Measurements from ENCODE around the gene PRKACA. TPM values are rescaled to one million over a fixed set of nuclear protein-coding genes. Genes with fewer than 3 reads are reported as not detected.

Gene PRKACA
- total and polyA plus RNA-seq, 2 experiments from 2014 or later, result 5.3 to 37.4 TPM

GRCh38 chr19:14103310-14103709 is 14.3 kb downstream of the PRKACA start:
- H3K9ac ChIP-seq, result no peak overlapping the region
- H3K79me2 ChIP-seq (ENCODE audit: insufficient read depth), result peaks cover 5% of the 10 kb centered on the region; the same call in 1 of the 2 replicates
- 100% methylated on average over 1 of the region's 1 CpG for WGBS, 2 experiments (ENCODE audit: low coverage in 1 of 2, low lambda C conversion rate in 2 of 2, missing lambda C conversion rate in 2 of 2)
- H3K9me3 ChIP-seq (ENCODE audit: low read depth), result no peaks in the 10 kb centered on the region
- H4K20me1 ChIP-seq (ENCODE audit: insufficient read depth), result no peaks in the 10 kb centered on the region
- H3K36me3 ChIP-seq (ENCODE audit: low read depth), result peaks cover 14% of the 10 kb centered on the region; the same call in 1 of the 2 replicates
- H3K27me3 ChIP-seq (replicated peaks; ENCODE audit: insufficient read depth), result no peaks in the 10 kb centered on the region
- H3K27ac ChIP-seq, result no peak overlapping the region
- no peak overlapping the region for H3K4me3 ChIP-seq
- H2AFZ ChIP-seq, result no peak overlapping the region
- no peaks in the 10 kb centered on the region for H3K9me2 ChIP-seq (ENCODE audit: insufficient read depth)
- in situ Hi-C loops (cut with MboI), result no loop called here
- no peak for DNase-seq
- TF ChIP-seq EZH2 (IDR thresholded peaks at IDR 0.05; ENCODE audit: insufficient read depth, poor library complexity, severe bottlenecking) (no peak), EZH2phosphoT487 (IDR thresholded peaks at IDR 0.05; ENCODE audit: insufficient read depth, low read depth) (no peak)
- H3K4me2 ChIP-seq (ENCODE audit: unreplicated experiment), result no peak overlapping the region
- H3F3A ChIP-seq (ENCODE audit: insufficient read depth), result no peaks in the 10 kb centered on the region
- H3K4me1 ChIP-seq (ENCODE audit: insufficient read depth), result no peaks in the 10 kb centered on the region

- Histone ChIP-seq H3K79me2 (ENCODE audit: insufficient read depth) (no peaks in the 10 kb centered on the region), H3K9ac (no peak overlapping the region), H3K36me3 (ENCODE audit: low read depth) (peaks cover 14% of the 10 kb centered on the region; the same call in 1 of the 2 replicates), H3K4me3 (no peak overlapping the region), H3K4me2 (ENCODE audit: unreplicated experiment) (no peak overlapping the region), H3F3A (ENCODE audit: insufficient read depth) (no peaks in the 10 kb centered on the region), H3K9me3 (ENCODE audit: low read depth) (no peaks in the 10 kb centered on the region), H3K9me2 (ENCODE audit: insufficient read depth) (no peaks in the 10 kb centered on the region), H3K4me1 (ENCODE audit: insufficient read depth) (no peaks in the 10 kb centered on the region), H2AFZ (no peak overlapping the region), H3K27ac (no peak overlapping the region), H4K20me1 (ENCODE audit: insufficient read depth) (no peaks in the 10 kb centered on the region), H3K27me3 (replicated peaks; ENCODE audit: insufficient read depth) (no peaks in the 10 kb centered on the region)
- in situ Hi-C loops (cut with MboI), result no loop called here
- DNase-seq, result no peak
- 91 to 93% methylated on average over 9 to 10 of the region's 10 CpGs for WGBS, 2 experiments (ENCODE audit: low coverage in 1 of 2, low lambda C conversion rate in 2 of 2, missing lambda C conversion rate in 2 of 2)
- no peak for TF ChIP-seq EZH2phosphoT487 (IDR thresholded peaks at IDR 0.05; ENCODE audit: insufficient read depth, low read depth)
- TF ChIP-seq EZH2 (IDR thresholded peaks at IDR 0.05; ENCODE audit: insufficient read depth, poor library complexity, severe bottlenecking), result no peak
Observed at GRCh38 chr19:14102756-14103155, 14.8 kb downstream of the PRKACA start.

DNA sequence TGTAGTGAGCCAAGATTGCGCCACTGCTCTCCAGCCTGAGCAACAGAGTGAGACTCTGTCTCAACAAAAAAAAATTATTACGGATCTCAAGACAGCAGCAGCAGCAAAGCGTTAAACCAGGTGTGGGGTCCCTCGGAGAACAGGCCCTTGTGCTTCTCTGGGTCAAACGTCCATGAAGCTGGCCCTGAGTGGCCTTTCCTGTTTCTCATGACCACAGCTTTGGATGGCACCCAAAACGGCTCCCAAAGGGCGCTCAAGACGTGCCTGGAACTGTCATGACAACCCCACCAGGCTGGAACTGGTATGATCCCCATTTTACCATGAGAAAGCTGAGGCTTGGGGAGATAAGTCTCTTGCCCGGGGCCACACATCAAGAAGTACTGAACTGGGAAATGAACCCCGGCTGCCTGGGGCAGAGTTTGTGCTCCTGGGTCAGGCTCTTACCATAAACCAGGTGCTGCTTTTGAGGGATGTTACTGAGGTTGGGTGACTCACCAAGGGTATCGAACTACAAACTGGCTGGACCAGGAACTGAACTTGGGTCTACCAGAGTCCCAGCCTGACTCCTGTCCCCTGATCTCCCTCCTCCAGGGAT is 15.4 kb downstream of the PRKACA start:
- Histone ChIP-seq H3K4me1 (ENCODE audit: insufficient read depth) (no peaks in the 10 kb centered on the region), H3K27me3 (replicated peaks; ENCODE audit: insufficient read depth) (no peaks in the 10 kb centered on the region), H3K36me3 (ENCODE audit: low read depth) (peaks cover 14% of the 10 kb centered on the region; the same call in 1 of the 2 replicates), H3K79me2 (ENCODE audit: insufficient read depth) (no peaks in the 10 kb centered on the region), H4K20me1 (ENCODE audit: insufficient read depth) (no peaks in the 10 kb centered on the region), H3F3A (ENCODE audit: insufficient read depth) (no peaks in the 10 kb centered on the region), H3K9me3 (ENCODE audit: low read depth) (no peaks in the 10 kb centered on the region), H3K9ac (no peak overlapping the region), H3K9me2 (ENCODE audit: insufficient read depth) (no peaks in the 10 kb centered on the region), H2AFZ (no peak overlapping the region), H3K4me3 (no peak overlapping the region), H3K4me2 (ENCODE audit: unreplicated experiment) (no peak overlapping the region), H3K27ac (no peak overlapping the region)
- WGBS, 2 experiments (ENCODE audit: low coverage in 1 of 2, low lambda C conversion rate in 2 of 2, missing lambda C conversion rate in 2 of 2), result 81 to 98% methylated on average over 11 of the region's 11 CpGs
- in situ Hi-C loops (cut with MboI), result no loop called here
- no peak for DNase-seq
- no peak for TF ChIP-seq EZH2phosphoT487 (IDR thresholded peaks at IDR 0.05; ENCODE audit: insufficient read depth, low read depth)
- no peak for TF ChIP-seq EZH2 (IDR thresholded peaks at IDR 0.05; ENCODE audit: insufficient read depth, poor library complexity, severe bottlenecking)

DNA sequence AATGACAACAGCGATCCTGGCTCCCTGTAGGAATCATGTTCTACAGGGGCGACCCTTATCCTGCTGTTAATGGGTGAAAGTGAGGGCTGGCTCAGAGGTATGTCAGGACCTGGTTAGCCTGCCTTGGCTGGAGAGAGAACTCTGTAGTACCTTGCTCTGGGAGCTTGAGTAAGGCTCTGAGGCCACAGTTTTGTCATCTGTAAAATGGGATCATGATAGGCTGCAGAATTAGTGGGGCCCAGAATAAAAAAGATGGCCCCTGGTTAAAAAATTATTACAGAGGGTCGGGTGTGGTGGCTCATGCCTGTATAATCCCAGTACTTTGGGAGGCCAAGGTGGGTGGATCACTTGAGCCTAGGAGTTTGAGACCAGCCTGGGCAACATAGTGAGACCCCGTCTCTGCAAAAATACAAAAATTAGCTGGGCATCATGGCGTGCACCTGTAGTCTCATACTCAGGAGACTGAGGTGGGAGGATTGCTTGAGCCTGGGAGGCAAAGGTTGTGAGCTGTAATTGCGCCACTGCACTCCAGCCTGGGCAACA is 16.5 kb downstream of the PRKACA start:
- Histone ChIP-seq H3K4me1 (ENCODE audit: insufficient read depth) (no peaks in the 10 kb centered on the region), H3K9ac (no peak overlapping the region), H3K27ac (no peak overlapping the region), H3K4me2 (ENCODE audit: unreplicated experiment) (no peak overlapping the region), H3K4me3 (no peak overlapping the region), H3K36me3 (ENCODE audit: low read depth) (peaks cover 14% of the 10 kb centered on the region; the same call in 1 of the 2 replicates), H3K79me2 (ENCODE audit: insufficient read depth) (no peaks in the 10 kb centered on the region), H2AFZ (no peak overlapping the region), H3F3A (ENCODE audit: insufficient read depth) (no peaks in the 10 kb centered on the region), H3K9me3 (ENCODE audit: low read depth) (no peaks in the 10 kb centered on the region), H3K27me3 (replicated peaks; ENCODE audit: insufficient read depth) (no peaks in the 10 kb centered on the region), H3K9me2 (ENCODE audit: insufficient read depth) (no peaks in the 10 kb centered on the region), H4K20me1 (ENCODE audit: insufficient read depth) (no peaks in the 10 kb centered on the region)
- in situ Hi-C loops (cut with MboI), result no loop called here
- 90 to 92% methylated on average over 6 of the region's 6 CpGs for WGBS, 2 experiments (ENCODE audit: low coverage in 1 of 2, low lambda C conversion rate in 2 of 2, missing lambda C conversion rate in 2 of 2)
- TF ChIP-seq EZH2phosphoT487 (IDR thresholded peaks at IDR 0.05; ENCODE audit: insufficient read depth, low read depth), result no peak
- TF ChIP-seq EZH2 (IDR thresholded peaks at IDR 0.05; ENCODE audit: insufficient read depth, poor library complexity, severe bottlenecking), result no peak
- DNase-seq, result no peak

Data from GM23248 (cell line).